ENCODE results near the gene RALGAPA2.
A peak's percentile ranks its signal among the peaks of the same experiment; 100 is the strongest.

Gene RALGAPA2

DNA sequence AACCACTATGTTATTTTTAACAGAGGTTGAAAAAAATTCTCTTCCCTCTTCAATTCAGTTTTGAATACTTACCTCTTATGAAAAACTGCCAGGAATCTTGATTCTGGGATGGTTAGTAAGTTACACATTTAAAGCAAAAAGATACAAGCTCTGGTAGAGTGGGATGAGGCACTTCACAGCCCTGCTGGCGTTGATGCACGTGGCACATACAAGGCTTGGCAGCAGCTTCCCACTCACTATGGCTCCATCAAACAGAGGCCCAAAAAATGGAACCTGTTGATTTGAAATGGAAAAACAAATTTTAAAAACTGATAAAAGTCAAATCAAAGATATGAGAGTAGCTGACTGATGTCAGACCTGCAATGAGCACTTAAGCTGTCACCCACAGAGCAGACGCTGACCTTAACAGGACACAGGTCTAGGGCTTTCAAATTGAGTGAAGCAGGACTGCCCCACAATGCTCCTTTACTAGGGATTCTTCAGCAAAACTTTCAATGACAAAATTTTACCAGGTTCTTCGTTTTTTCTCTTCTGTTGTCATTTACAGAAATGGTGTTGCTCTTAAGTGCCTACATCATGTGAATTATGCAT lies 239.7 kb downstream of the RALGAPA2 start:
- no peak for DNase-seq

DNA sequence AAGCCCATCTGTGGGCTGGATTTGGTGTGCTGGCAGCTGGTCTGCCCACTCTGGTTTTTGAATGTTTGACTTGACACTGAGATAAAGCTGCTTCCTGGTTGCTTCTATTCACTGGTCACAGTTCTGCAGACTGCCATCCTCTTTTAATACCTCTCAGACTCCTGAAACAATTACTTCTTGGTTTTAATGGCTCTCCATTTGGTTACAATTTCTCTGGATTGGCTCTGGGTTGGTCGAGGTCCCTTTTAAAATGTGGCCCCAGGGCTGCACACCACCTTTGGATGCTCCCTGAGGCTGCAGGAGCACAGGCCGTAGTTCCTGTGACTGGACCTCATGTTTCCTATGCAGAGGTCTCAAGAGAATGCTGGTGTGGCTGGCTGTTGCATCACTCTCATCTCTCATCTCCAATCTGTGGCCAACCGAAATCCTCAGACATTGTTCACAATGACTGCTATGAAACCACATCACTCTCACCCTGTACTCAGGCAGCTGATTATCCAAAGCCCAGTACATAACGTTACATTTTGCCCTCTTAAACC lies 246.0 kb downstream of the RALGAPA2 start:
- no peak for DNase-seq

DNA sequence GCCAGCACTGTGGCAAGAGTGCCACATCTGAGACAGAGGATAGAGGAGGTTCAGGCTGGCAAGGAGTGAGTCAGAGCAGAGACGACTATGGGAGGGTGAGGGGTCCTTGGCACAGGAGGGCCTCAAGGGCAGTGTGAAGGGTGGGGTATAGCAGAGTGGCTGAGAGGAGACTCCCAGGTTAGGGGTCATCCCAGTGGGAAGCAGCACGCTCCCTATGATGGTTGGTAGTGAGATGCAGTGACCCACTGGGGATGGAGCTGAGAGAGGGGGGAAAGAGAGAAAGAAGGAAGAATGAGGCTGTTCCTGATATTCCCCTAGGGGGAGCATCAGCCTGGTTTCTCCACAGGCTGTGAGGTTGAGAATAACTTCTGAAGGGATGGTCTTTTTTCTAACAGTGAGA lies 247.2 kb downstream of the RALGAPA2 start:
- DNase-seq, result peak in 20 of 56 donors; percentile 12 to 66 (median 30)

DNA sequence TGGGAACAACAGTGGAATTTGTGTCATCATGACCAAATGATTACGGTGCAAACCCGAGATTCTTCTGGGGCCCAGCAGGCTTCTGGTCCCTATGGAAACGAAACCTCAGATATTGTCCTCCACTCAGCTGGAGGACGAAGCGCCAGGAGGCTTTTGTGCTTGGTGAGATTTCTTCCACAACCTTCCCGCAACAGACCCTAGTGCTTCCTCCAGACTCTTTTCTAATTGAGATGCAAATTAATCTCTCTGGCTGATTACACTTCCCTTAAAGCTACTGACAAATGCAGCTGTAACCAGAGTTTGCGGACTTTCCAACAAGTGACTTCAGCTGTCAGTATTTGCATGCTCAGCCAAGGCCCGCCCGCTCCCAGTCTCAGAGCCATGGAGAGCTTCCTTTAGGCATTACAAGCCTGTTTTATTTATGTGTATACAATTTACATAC lies 248.5 kb downstream of the RALGAPA2 start:
- DNase-seq, result peak in 39 of 56 donors; percentile 11 to 74 (median 38)

DNA sequence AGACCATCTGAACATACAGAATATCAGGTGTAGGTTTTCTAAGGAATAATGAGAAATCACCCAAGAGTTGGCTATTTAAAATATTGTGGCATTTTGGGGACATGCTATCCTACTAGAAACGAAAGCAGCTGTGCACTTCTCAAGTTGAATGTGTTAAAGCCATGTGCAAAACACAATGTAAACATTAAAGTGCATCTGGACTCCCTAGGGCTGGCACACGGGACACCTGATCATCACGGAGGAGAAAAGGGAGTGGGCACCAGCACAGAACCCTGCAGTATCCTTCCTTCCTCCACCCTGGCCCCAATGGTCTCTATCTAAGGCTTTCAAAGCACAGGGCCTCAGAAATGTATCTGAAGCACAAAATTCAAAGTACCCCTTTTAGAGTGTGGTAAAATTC lies 250.3 kb downstream of the RALGAPA2 start:
- no peak for DNase-seq

DNA sequence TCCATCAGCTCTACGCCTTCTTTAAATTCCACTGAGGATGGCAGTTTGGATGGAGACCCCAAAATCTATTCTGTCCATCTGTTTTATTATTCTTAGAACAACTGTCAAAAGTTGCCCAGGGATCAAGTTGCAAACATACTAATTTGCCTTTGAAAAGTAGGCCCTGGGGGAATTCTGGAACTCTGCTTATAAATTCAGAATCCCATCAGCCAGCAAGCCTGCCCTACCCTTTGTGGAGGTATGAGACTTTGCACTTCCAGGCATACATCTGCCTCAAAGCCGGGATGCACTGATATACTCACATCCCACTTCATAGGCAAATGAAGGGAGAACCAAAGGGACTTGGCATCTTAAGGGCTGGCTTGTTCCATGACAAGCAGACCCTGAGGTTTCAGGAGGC lies 250.9 kb downstream of the RALGAPA2 start:
- no peak for DNase-seq

DNA sequence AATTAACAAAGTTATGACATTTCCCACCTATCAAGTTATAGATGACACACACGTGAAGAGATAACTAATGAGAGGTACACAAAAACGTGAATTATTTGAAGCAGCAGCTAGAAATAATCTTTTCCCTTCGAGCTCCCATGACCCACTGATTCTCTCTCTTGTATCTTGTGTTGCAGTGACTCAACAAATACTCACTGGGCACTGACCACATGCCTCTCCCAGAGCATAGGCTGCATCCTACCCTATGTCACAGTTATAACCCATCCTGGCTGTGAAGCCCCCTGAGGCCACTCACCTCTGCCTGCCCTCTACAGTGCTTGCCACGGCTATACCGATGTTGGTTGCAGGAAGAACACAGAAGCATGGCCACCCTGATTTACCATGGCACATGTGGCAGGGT lies 252.7 kb downstream of the RALGAPA2 start:
- DNase-seq, result no peak

DNA sequence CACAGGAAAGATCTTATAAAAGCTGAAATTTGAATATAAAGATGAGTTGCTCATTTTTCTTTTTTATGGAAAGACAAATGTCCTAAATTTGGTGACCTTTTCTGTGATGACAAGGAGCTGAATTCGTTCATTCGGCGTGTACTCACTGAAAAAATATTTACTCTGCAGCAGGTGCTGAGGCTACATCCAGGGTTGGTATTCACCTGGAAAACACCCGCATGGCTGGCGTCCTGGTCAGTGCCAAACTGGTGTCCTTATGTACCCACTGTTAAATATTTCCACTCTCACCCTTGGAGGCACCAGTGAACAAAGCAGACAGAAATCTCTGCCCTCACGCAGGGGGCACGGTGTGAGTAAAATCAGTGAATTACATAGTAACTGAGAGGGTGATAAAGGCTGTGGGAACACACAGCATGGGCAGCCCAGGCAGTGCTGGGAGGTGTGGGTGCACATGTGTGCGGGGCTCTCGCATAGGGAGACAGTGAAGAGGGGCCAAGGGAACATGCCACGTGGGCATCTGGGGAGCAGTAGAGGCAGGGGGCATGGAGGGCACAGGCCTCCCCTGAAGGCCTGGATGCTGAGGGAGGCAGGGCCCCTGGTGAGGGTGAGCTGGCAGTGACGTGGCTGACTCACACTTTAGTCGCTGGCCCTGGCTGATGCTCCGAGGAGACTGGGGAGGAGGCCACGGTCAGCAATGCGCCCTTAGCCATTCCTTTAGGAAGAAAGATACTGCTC lies 254.9 kb downstream of the RALGAPA2 start:
- DNase-seq, result no peak

DNA sequence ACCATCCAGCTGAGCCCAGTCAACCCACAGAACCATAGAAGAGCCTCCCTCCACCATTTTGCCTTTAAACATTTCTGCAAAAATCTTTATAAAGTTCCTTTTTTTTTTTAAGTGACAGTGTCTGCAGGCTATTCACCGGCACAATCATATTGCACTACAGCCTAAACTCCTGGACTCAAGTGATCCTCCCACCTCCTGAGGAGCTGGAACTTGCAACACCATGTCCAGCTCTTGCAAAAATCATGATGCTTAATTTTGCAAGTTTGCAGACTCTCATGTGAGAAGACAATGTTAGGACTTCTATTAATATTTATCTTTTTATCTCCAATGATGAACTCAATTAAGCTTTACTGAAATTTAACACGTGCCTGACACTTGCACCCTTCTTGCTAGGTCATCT lies 255.7 kb downstream of the RALGAPA2 start:
- no peak for DNase-seq

DNA sequence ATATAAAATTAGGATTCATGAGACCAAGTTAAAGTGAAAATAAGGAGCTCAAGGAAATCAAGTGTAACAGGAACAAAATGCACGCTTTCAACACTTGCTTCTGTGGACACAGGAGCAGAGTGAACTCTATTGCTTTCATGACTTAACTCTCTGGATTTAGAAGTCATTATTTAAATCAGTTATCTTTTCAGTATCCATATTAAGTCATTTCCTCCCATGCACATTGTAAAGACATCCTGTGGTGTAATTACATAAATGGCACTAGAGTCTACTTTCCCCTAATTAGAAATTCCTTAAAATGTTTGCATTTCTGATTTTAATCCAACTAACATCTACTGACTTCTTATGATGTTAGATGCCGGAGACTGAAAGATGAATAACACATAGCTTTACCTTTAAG lies 256.5 kb downstream of the RALGAPA2 start:
- no peak for DNase-seq

DNA sequence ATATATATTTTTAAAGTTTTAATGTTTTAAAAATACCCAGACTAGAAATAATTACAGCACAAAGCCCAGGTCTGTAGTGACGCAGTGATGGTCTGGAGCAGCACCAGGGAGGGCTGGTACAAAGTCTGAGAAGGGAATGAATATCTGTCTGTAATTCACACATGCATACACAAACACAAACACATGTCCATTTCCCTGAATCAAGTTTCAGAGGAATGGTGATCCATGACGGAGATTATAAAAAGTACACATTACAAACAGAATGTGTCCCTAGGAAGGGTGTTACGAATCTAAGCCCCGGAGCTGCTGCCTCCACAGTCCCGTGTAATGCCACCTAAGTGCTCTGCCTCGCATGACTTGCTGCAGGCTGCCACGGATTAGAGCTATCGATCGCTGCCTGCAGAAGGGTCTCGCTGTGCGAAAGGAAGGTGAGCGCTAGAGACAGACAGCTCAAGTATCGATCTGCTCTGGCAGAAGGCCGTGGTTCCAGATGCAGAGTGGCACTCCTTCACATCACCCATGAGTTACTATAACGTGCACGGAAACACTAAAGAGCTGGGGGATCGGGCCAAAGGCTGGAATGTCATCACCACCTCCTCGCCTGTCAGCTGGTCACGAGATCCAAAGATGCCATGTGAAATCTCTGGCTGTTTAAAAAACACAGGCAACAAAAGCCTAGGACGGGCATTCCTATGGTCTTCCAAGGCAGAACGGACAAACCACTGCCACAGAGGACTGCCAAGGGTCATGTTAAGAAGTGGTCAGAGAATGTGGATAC lies 257.4 kb downstream of the RALGAPA2 start:
- DNase-seq, result no peak

DNA sequence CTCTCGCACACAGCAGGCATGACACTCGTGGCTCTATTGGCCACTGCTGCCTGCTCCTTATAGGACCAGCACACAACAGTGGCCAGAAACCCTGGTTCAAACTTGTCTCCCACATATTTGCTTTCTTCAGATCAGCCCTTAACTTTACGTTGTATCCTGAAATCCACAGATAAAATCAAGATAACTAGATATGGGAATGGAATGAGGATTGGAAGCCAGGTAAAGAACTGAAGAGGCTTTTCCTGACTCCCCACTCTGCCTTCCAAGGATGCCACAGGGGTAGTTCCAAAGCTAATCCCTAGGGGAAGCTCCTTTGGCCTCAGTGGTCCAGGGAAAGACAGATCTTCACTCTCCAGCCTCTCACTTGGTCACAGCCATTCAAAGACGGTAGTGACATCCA lies 258.1 kb downstream of the RALGAPA2 start:
- DNase-seq, result no peak

DNA sequence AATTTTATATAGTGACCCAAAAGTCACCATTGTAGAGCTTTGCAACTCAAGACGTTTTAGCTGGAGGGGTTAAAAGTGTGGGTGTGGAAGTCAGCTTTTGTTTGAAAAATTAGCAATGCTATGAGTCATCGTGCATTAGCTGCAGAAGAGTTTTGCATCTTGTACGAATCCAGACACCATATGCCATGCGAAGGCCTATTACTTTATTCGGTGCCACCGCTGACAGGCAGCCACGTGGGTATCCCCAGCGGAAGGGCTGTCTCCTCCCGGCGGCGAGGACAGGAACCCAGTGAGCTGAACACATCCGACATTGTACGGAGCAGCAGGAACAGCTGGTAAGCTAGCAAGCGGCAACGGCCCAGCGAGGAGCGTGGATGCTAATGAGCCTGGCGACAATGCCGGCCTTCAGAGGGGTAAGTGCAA lies 260.2 kb downstream of the RALGAPA2 start:
- DNase-seq, result peak; percentile 37 to 98 (median 91)

DNA sequence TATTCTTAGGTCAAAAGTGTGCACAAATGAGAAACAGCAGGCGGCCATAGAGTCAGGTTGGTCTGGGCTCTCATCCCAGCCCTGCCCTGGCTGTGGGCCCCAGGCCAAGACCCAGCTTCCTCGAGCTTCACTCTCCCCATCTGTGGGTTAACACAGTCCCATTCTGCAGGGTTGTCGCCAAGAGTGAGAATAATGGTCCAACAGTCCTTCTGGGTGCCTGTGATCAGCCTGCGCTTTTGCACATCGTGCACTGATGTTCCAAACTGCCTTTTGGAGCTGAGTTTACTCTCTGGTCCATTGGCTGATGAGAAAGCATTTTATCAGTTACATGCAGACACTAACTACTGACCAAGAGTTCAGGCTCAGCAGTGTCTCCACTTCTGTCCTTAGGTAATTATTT lies 261.9 kb downstream of the RALGAPA2 start:
- peak in 48 of 56 donors; percentile 17 to 81 (median 56) for DNase-seq

DNA sequence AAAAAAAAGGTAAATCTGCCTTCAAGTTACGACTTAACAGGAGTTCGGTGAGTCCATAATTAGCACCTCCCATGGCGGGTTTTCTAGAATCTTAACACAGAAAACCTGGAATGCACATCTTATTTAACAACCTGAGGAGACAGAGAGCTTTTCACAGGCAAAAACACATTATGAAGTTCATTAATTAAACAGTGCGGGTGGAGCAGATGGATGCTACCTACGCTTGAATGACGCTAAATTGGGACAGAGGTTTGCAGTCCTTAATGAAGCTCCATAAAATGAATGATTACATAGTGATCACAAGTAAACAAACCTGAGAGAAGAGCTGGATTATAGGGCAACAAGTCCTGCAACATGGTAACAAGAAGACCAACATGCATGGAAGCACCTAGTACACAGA lies 263.6 kb downstream of the RALGAPA2 start:
- no peak for DNase-seq

DNA sequence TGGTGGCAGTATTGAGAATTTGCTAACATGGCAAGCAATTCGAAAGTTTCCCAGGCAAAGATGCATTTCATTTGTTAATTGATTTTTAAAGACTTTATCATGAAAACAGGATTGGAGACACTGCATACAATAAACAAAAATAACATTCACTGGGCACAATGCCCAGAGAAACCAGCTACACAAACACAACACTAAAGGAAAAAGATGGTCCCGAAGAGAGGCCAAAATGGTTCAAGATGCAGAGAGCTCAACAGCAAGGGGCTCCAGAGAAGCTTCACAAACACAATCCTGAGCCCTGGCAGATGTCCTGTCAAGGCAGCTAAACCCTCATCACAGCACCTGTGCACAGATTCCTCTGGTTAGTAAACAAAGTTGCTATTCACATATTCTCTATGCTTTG lies 265.2 kb downstream of the RALGAPA2 start:
- no peak for DNase-seq

DNA sequence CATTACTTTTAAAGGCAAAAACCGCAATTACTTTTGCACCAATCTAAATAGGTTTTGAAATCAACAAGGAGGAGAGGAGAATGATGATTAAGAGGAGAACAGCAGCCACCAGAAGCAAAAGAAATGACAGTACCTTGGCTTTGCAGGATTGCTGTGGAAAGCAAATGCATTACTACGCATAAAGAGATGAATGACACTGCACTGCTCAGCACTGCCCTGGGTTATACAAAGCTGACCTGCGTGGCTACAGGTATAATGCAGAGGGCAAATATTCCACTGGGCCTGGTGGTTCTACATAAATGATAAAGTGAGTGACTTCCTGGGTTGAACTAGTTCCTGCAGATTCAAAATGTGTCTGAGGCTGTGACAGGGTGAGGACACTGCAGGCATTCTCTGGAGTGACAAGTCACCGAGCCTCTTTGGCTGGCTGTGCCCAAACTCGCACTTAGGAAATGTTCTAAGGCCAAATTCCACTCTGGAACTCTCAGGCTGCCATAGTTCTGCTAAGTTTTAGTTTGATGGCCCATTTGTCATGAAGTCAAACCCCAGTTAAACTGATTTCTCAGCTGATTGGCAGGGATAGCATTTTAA lies 265.9 kb downstream of the RALGAPA2 start:
- DNase-seq, result peak in 1 of 56 donors; percentile 13

DNA sequence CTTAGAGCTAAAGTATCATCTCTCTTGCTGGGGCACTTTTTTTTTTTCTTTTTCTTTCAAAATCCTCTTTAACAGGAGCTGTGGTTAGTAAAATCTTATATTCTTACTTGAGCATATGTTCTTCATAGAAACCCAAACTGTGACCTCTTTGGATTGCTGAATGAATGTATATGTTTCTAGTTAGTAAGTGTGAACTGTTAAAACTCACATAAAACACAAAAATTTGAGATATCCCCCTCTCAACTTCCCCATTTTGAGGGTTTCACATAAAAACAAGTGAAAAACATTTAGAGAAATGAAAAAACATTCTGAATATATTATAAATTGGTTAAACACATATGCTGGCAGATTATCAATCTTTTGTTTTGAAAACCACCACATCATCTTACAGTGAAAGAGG lies 266.4 kb downstream of the RALGAPA2 start:
- no peak for DNase-seq

DNA sequence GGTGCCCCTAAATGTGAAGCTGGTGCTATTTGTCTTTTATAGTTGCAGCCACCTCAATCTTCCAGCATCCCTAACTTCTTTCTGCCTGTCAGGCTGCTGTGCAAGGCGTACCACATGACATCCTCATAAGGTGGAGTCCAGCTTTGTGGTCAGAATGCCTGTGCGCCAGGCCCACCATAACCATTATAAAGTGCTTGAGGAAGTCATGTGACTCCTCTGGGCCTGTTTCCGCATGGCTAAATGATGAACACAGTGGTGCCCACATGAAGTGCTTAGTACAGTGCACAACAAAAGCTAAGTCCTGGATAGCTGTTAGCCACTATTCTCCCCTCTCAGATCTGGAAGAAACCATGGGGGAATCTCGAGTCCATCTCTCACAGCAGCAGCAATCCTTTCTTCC lies 268.9 kb downstream of the RALGAPA2 start:
- no peak for DNase-seq

DNA sequence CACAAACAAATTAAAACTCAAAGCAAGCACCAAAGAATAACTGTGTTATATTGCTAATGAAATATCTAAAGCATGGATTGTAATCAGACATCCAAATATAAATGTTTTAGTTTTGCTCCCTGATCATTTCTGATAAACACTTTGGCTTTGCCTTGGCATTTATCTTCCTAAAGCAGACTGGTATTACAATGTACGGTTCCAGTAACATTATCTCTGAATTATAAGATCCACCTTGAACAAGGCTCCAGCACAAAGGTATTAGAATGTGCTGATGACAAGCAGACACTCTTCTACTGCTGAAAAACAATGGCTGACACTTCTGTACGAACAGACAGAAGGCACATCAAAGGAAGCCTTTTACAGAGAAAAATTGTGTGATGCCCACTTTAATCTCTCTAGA lies 270.0 kb downstream of the RALGAPA2 start:
- DNase-seq, result no peak

DNA sequence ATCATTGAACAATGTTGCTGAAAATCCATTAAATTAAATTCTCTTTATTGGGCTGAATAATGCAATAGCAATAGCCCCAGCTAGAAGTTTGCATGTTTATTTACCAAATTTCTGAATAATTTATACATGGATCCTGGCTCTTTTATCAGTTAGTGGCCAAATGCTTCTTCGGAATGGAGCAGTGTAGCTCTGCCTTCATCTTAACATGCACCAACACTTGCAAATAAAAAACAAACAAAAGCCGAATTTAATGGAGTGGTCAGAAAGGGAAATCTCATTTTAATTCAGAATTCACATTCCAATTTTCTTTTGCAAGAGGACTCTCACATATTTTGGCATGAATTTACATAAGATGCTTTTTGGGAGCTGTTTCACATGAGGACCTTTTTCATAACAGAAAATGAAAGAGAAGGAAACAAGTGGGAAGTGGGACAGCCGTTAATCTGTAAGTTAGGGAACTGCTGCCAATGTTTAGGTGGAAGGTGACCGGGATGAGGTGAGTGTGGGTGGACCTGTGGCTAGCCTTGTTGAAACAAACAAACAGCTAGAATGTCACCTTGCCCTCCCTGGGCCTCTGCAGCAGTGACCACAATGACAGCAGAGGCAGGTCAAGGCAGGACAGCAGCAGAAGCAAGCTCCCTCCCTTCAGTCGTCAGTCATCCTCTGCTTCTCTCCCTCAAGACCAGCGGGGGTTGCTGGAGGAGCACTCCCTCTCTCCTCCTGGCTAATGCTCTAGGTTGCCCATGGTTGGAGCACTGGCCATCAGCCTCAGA lies 271.4 kb downstream of the RALGAPA2 start:
- DNase-seq, result peak in 1 of 56 donors; percentile 18
